GM12801 (cell line): ENCODE measurements around the gene SRCAP.

ENCODE experiments used
- CTCF ChIP-seq: IDR thresholded peaks from one replicate; pipeline ENCODE4 v1.5.1; 2011; ENCODE audit warnings: control low read depth; ENCODE audit not compliant: insufficient read length; ENCODE audit errors: extremely low read depth

SRCAP gene

GRCh38 chr16:30677931-30678585 lies 20.9 kb upstream of the SRCAP start:
- no peak for TF ChIP-seq CTCF

GRCh38 chr16:30678586-30678970 lies 20.4 kb upstream of the SRCAP start:
- TF ChIP-seq CTCF = no peak

GRCh38 chr16:30680326-30680725 lies 18.6 kb upstream of the SRCAP start:
- TF ChIP-seq CTCF = no peak

GRCh38 chr16:30688701-30689100 lies 10.3 kb upstream of the SRCAP start:
- TF ChIP-seq CTCF = no peak

GRCh38 chr16:30691907-30692306 lies 7.1 kb upstream of the SRCAP start:
- no peak for TF ChIP-seq CTCF

GRCh38 chr16:30692396-30693064 lies 6.4 kb upstream of the SRCAP start:
- TF ChIP-seq CTCF = no peak

- TF ChIP-seq CTCF = no peak
Observed at GRCh38 chr16:30694926-30695693, 3.9 kb upstream of the SRCAP start.
